Measurements from ENCODE around the gene RBBP6. TPM values are rescaled to one million over a fixed set of nuclear protein-coding genes. Genes with fewer than 3 reads are reported as not detected.

RBBP6 gene
- total RNA-seq, 1 experiment from 2014 or later, result 22.7 TPM

- DNase-seq (ENCODE audit: low read depth), result no peak
Observed at GRCh38 chr16:24523569-24523968, 15.8 kb upstream of the RBBP6 start.

GRCh38 chr16:24524855-24525677 lies 14.3 kb upstream of the RBBP6 start:
- no peak for DNase-seq (ENCODE audit: low read depth)

- DNase-seq (ENCODE audit: low read depth), result no peak
Observed at GRCh38 chr16:24525970-24526559, 13.3 kb upstream of the RBBP6 start.

GRCh38 chr16:24526701-24527495 lies 12.5 kb upstream of the RBBP6 start:
- no peak for DNase-seq (ENCODE audit: low read depth)

- no peak for DNase-seq (ENCODE audit: low read depth)
Observed at GRCh38 chr16:24531166-24531565, 8.2 kb upstream of the RBBP6 start.

GRCh38 chr16:24534620-24535019 lies 4.7 kb upstream of the RBBP6 start:
- DNase-seq (ENCODE audit: low read depth), result peak; percentile 26

- DNase-seq (ENCODE audit: low read depth), result no peak
Observed at GRCh38 chr16:24535827-24536226, 3.5 kb upstream of the RBBP6 start.

- DNase-seq (ENCODE audit: low read depth), result no peak
Observed at GRCh38 chr16:24536671-24537070, 2.7 kb upstream of the RBBP6 start.

GRCh38 chr16:24537474-24538337 lies 1.7 kb upstream of the RBBP6 start:
- peak; percentile 87 for DNase-seq (ENCODE audit: low read depth)

GRCh38 chr16:24538756-24539294 lies 541 bp upstream of the RBBP6 start:
- no peak for DNase-seq (ENCODE audit: low read depth)

- DNase-seq (ENCODE audit: low read depth), result no peak
Observed at GRCh38 chr16:24539850-24540601, 660 bp downstream of the RBBP6 start.

- no peak for DNase-seq (ENCODE audit: low read depth)
Observed at GRCh38 chr16:24540602-24541210, 1.3 kb downstream of the RBBP6 start.

GRCh38 chr16:24541233-24541933 lies 2.0 kb downstream of the RBBP6 start:
- DNase-seq (ENCODE audit: low read depth), result no peak

GRCh38 chr16:24543949-24544348 lies 4.6 kb downstream of the RBBP6 start:
- DNase-seq (ENCODE audit: low read depth), result no peak

GRCh38 chr16:24544640-24545039 lies 5.3 kb downstream of the RBBP6 start:
- DNase-seq (ENCODE audit: low read depth), result no peak

- DNase-seq (ENCODE audit: low read depth), result no peak
Observed at GRCh38 chr16:24550295-24550694, 10.9 kb downstream of the RBBP6 start.

GRCh38 chr16:24552705-24553246 lies 13.4 kb downstream of the RBBP6 start:
- no peak for DNase-seq (ENCODE audit: low read depth)

GRCh38 chr16:24553983-24554382 lies 14.6 kb downstream of the RBBP6 start:
- no peak for DNase-seq (ENCODE audit: low read depth)

- no peak for DNase-seq (ENCODE audit: low read depth)
Observed at GRCh38 chr16:24555346-24555872, 16.0 kb downstream of the RBBP6 start.
